HFFc6 (cell line): Measurements from ENCODE around the gene RALY. TPM values are rescaled to one million over a fixed set of nuclear protein-coding genes. Genes with fewer than 3 reads are reported as not detected.
A peak's percentile ranks its signal among the peaks of the same experiment; 100 is the strongest.

Experiments
- DNase-seq: peaks from one replicate; pipeline ENCODE4 v3.0.0-alpha.2; 2018
- H3K27ac Mint-ChIP-seq: 2 replicates; pipeline ENCODE4 v1.8.0; 2020; ENCODE audit warnings: mild to moderate bottlenecking, mixed read lengths
- H3K27me3 Mint-ChIP-seq: 2 replicates; pipeline ENCODE4 v1.8.0; 2021; ENCODE audit warnings: mild to moderate bottlenecking, moderate library complexity, mixed read lengths; ENCODE audit not compliant: insufficient read depth
- H3K36me3 Mint-ChIP-seq: 2 replicates; pipeline ENCODE4 v1.8.0; 2021; ENCODE audit warnings: low read depth, mixed read lengths
- H3K4me1 Mint-ChIP-seq: 2 replicates; pipeline ENCODE4 v1.8.0; 2020; ENCODE audit warnings: low read depth, mixed read lengths
- H3K4me3 Mint-ChIP-seq: 2 replicates; pipeline ENCODE4 v1.8.0; 2020; ENCODE audit warnings: mild to moderate bottlenecking, moderate library complexity, mixed read lengths
- H3K9me3 Mint-ChIP-seq: 2 replicates; pipeline ENCODE4 v1.8.0; 2020; ENCODE audit warnings: mild to moderate bottlenecking, mixed read lengths
- total RNA-seq, 6 experiments: library from RNA; stranded (reverse); fragmentation: NEBNext Ultra II Directional; extraction: Animal tissue kit (Norgen Biotek cat#: 25700); gene quantifications; 2 replicates in 1 of 6; 3 replicates in 5 of 6; pipeline ENCODE4 v1.2.3, GENCODE V29; 2021
- TF ChIP-seq, protein P1 (sequence below): fragments of 200-600 bp; sonication (generic); IDR thresholded peaks from 2 replicates; pipeline ENCODE4 v1.5.0; 2021; ENCODE audit warnings: antibody characterized with exemption, mild to moderate bottlenecking

Gene RALY
- total RNA-seq, 6 experiments from 2014 or later, result 108 to 124 (median 118) TPM

GRCh38 chr20:34105978-34106675 lies 112.4 kb downstream of the RALY start:
- peaks cover 70% of the 10 kb centered on the region for H3K4me1 Mint-ChIP-seq
- H3K9me3 Mint-ChIP-seq, result no peaks in the 10 kb centered on the region
- no peak overlapping the region for H3K4me3 Mint-ChIP-seq
- DNase-seq, result no peak
- H3K36me3 Mint-ChIP-seq, result peaks cover 49% of the 10 kb centered on the region
- no peak overlapping the region; the same call in 1 of the 2 replicates for H3K27ac Mint-ChIP-seq
- no peaks in the 10 kb centered on the region for H3K27me3 Mint-ChIP-seq
- TF ChIP-seq, protein P1, sequence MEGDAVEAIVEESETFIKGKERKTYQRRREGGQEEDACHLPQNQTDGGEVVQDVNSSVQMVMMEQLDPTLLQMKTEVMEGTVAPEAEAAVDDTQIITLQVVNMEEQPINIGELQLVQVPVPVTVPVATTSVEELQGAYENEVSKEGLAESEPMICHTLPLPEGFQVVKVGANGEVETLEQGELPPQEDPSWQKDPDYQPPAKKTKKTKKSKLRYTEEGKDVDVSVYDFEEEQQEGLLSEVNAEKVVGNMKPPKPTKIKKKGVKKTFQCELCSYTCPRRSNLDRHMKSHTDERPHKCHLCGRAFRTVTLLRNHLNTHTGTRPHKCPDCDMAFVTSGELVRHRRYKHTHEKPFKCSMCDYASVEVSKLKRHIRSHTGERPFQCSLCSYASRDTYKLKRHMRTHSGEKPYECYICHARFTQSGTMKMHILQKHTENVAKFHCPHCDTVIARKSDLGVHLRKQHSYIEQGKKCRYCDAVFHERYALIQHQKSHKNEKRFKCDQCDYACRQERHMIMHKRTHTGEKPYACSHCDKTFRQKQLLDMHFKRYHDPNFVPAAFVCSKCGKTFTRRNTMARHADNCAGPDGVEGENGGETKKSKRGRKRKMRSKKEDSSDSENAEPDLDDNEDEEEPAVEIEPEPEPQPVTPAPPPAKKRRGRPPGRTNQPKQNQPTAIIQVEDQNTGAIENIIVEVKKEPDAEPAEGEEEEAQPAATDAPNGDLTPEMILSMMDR, result no peak

GRCh38 chr20:34108616-34109174 lies 115.0 kb downstream of the RALY start:
- TF ChIP-seq, protein P1, result no peak
- Mint-ChIP-seq H3K27ac (peak overlapping the region; percentile 51; the same call in 1 of the 2 replicates), H3K4me1 (peaks cover 75% of the 10 kb centered on the region), H3K36me3 (peaks cover 39% of the 10 kb centered on the region), H3K27me3 (peaks cover 3% of the 10 kb centered on the region), H3K9me3 (no peaks in the 10 kb centered on the region), H3K4me3 (peak overlapping the region; percentile 3)
- no peak for DNase-seq

GRCh38 chr20:34109442-34109841 lies 115.7 kb downstream of the RALY start:
- Mint-ChIP-seq H3K27ac (peak overlapping the region; percentile 59), H3K4me1 (peaks cover 70% of the 10 kb centered on the region), H3K4me3 (peak overlapping the region; percentile 56)

GRCh38 chr20:34110025-34110744 lies 116.5 kb downstream of the RALY start:
- Mint-ChIP-seq H3K27ac (peak overlapping the region; percentile 95), H3K27me3 (peaks cover 3% of the 10 kb centered on the region), H3K36me3 (peaks cover 25% of the 10 kb centered on the region), H3K4me1 (peaks cover 63% of the 10 kb centered on the region), H3K9me3 (no peaks in the 10 kb centered on the region), H3K4me3 (peak overlapping the region; percentile 98)
- DNase-seq, result no peak
- TF ChIP-seq, protein P1, result no peak; the same call in 1 of the 2 replicates

More at GRCh38 chr20:34109442-34109841, 115.7 kb downstream of the RALY start:
- Mint-ChIP-seq H3K36me3 (peaks cover 33% of the 10 kb centered on the region), H3K27me3 (peaks cover 3% of the 10 kb centered on the region), H3K9me3 (no peaks in the 10 kb centered on the region)
- no peak for DNase-seq
- TF ChIP-seq, protein P1, result no peak

- peak; percentile 55 for DNase-seq
- H3K4me3 Mint-ChIP-seq, result peak overlapping the region; percentile 98
- peaks cover 20% of the 10 kb centered on the region for H3K36me3 Mint-ChIP-seq
- peaks cover 55% of the 10 kb centered on the region for H3K4me1 Mint-ChIP-seq
- H3K27me3 Mint-ChIP-seq, result peaks cover 3% of the 10 kb centered on the region
- TF ChIP-seq, protein P1, result 0 out of 2 replicates have a peak, but pooled peaks have one; percentile 14
- H3K9me3 Mint-ChIP-seq, result no peaks in the 10 kb centered on the region
- peak overlapping the region; percentile 95 for H3K27ac Mint-ChIP-seq
These were observed 117.3 kb downstream of the RALY start for GRCh38 chr20:34110745-34111641.
